HG03025 (cell line): ENCODE measurements around the gene EIF4G1.
"Not testable (repeated sequence)": the region's sequence is repeated elsewhere in the genome, so short reads cannot be mapped to it uniquely, and the experiment has no call there.

Experiments used
- ATAC-seq: cut with Tn5 transposase; IDR thresholded peaks from one replicate; pipeline ENCODE4 v1.9.1; 2021; ENCODE audit warnings: mild to moderate bottlenecking, moderate library complexity; ENCODE audit not compliant: unreplicated experiment, low FRiP score

EIF4G1 gene, protein sequence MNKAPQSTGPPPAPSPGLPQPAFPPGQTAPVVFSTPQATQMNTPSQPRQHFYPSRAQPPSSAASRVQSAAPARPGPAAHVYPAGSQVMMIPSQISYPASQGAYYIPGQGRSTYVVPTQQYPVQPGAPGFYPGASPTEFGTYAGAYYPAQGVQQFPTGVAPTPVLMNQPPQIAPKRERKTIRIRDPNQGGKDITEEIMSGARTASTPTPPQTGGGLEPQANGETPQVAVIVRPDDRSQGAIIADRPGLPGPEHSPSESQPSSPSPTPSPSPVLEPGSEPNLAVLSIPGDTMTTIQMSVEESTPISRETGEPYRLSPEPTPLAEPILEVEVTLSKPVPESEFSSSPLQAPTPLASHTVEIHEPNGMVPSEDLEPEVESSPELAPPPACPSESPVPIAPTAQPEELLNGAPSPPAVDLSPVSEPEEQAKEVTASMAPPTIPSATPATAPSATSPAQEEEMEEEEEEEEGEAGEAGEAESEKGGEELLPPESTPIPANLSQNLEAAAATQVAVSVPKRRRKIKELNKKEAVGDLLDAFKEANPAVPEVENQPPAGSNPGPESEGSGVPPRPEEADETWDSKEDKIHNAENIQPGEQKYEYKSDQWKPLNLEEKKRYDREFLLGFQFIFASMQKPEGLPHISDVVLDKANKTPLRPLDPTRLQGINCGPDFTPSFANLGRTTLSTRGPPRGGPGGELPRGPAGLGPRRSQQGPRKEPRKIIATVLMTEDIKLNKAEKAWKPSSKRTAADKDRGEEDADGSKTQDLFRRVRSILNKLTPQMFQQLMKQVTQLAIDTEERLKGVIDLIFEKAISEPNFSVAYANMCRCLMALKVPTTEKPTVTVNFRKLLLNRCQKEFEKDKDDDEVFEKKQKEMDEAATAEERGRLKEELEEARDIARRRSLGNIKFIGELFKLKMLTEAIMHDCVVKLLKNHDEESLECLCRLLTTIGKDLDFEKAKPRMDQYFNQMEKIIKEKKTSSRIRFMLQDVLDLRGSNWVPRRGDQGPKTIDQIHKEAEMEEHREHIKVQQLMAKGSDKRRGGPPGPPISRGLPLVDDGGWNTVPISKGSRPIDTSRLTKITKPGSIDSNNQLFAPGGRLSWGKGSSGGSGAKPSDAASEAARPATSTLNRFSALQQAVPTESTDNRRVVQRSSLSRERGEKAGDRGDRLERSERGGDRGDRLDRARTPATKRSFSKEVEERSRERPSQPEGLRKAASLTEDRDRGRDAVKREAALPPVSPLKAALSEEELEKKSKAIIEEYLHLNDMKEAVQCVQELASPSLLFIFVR (N-terminal part only)

GRCh38 chr3:184314363-184314699 is at the start of gene EIF4G1:
EIF4G1 (plus strand) TSS chr3:184314606; CDS start chr3:184315797, 1,191 bp downstream.
- peak; percentile 86 for ATAC-seq

- not testable (repeated sequence) for ATAC-seq
These were observed 47.2 kb upstream of the EIF4G1 start for GRCh38 chr3:184267249-184267648.

DNA sequence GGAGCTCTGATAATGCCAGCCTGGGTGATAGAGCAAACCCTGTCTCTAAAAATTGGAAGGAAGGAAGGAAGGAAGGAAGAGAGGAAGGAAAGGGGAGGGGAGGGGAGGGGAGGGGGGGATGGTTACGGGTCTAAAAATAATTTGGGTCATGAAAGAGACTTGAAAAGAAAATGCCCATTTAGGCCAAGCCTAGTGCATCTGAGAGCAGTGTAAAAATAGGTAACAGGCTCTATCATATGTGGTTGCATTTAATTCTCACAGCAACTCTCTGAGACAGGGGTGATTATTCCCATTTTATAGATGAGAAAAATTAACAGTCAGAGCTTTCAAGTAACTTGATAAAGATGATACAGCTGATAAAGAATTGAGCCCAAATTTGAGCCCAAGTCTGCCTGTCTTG is 42.1 kb upstream of the EIF4G1 start:
- ATAC-seq, result no peak

GRCh38 chr3:184275381-184275701 is 39.1 kb upstream of the EIF4G1 start:
- ATAC-seq, result no peak

DNA sequence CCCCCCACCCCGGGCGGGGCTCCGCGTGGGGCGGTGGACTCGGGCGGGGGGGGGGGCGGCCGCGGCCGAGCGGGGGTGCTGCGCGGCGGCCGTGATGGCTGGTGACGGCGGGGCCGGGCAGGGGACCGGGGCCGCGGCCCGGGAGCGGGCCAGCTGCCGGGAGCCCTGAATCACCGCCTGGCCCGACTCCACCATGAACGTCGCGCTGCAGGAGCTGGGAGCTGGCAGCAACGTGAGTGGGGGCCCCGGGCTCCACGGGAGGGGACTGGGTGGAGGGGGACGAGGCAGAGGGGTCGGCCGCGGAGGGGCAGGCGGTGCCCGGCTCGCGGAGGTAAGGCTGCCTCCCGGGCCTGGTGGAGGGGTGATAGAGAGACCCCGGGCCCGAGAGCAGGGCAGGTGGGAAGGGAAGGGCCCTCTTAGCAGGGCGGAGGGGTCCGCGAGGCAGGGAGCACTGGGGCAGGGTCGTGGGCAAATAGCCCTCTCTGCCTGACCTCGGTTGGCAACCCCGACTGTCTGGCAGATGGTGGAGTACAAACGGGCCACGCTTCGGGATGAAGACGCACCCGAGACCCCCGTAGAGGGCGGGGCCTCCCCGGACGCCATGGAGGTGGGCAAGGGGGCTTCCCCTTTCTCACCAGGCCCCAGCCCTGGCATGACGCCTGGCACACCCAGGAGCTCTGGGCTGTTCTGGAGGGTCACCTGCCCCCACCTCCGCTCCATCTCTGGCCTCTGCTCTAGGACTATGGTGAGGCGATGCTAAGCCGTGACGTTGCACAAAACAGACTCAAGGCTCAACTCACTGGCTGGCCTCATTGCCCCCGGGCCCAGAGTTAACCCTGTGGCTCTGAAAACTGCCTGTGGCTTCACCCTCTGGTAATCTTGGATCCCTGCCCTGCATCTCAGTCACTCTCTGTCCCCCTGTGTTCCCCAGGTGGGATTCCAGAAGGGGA is 38.2 kb upstream of the EIF4G1 start, which contains the start of gene ECE2:
Gene ECE2, plus strand, starts transcription at position 62 of the 950 bp plus-strand sequence. Its CDS starts 132 bp downstream, at position 194.
- no peak for ATAC-seq

- ATAC-seq, result no peak
These were observed 37.0 kb upstream of the EIF4G1 start for GRCh38 chr3:184277366-184277765.

- ATAC-seq, result no peak
These were observed 31.5 kb upstream of the EIF4G1 start for GRCh38 chr3:184282941-184283340.

GRCh38 chr3:184283681-184284080 is 30.7 kb upstream of the EIF4G1 start:
- no peak for ATAC-seq

DNA sequence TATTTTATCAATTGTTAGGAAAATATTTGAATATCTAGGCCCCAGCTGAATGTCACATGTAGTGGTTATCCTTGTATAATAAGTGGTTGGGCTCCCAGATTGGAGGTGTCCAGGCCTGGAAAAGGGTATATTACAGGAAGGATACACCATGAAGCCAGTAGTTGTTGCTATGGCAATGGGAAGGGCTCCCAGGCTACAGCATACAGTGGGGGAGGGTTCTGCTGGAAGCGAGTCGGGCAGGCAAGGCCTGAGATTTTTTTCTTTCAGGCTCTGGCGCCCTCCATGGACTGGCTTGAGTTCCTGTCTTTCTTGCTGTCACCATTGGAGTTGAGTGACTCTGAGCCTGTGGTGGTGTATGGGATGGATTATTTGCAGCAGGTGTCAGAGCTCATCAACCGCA is 29.7 kb upstream of the EIF4G1 start:
- ATAC-seq, result no peak

- ATAC-seq, result no peak
These were observed 24.9 kb upstream of the EIF4G1 start for GRCh38 chr3:184289426-184289938.

DNA sequence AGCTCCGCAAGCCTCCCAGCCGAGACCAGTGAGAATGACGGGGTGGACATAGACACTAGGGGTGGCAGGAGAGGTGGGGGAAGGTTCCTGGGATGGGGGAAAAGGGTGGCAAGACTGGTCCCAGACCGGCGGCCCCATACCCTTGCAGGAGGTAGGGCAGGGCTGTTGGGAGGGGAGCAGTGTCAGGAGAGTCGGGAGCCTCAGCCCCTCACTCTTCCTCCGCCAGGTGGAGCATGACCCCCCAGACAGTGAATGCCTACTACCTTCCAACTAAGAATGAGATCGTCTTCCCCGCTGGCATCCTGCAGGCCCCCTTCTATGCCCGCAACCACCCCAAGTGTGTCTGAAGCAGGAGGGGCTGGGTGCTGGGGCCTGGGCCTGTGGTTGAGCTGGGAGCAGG is 24.1 kb upstream of the EIF4G1 start:
- ATAC-seq, result no peak

- ATAC-seq, result no peak
These were observed 23.2 kb upstream of the EIF4G1 start for GRCh38 chr3:184291044-184291737.

GRCh38 chr3:184291738-184292445 is 22.5 kb upstream of the EIF4G1 start:
- no peak for ATAC-seq

DNA sequence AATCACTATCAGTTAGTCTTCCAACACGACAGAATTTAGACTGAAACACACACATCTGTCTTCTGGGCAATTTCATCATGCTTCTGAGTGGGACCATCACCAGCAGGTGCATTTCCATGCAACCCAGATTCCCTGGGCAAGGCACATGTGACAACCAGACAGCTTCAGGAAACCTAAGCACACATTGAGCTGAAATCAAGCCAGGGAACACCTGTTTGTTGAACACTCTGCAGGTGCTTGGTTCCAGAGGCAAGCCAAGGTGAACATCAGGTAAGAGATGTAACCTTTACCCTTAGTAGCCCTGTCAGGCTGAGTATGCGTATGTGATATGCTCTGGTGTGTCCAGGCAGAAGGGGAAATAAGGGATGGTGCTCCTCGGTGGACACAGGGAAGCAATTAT is 18.6 kb upstream of the EIF4G1 start:
- ATAC-seq, result no peak

DNA sequence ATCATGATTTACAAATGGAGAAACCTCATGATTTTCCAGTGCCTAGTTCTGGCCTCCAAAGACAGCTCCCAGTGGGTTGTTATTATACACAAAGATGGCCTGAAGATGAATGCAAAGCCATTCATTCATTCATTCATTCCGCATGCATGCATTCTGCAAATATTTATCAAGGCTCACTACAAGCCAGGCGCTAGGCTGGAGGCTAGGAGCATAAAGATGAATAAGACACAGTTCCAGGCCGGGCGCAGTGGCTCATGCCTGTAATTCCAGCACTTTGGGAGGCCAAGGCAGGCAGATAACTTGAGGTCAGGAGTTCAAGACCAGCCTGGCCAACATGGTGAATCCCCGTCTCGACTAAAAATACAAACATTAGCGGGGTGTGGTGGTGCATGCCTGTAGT is 17.8 kb upstream of the EIF4G1 start:
- ATAC-seq, result no peak

GRCh38 chr3:184298759-184299487 is 15.5 kb upstream of the EIF4G1 start, which contains the start of gene PSMD2:
PSMD2 (plus strand) TSS chr3:184299241; CDS start chr3:184299267, 26 bp downstream.
- ATAC-seq, result peak; percentile 88
